Smooth muscle cell (in vitro differentiated cells): ENCODE results near the gene CLIP4. TPM values are rescaled to one million over a fixed set of nuclear protein-coding genes. Genes with fewer than 3 reads are reported as not detected.
A peak's percentile ranks its signal among the peaks of the same experiment; 100 is the strongest.

ENCODE experiments used
- DNase-seq: peaks from one replicate; lab custom pipeline; 2025; ENCODE audit not compliant: unreplicated experiment; lab: John Stamatoyannopoulos, UW
- H2AFZ ChIP-seq: fragments of 200-600 bp; sonication (generic); 2 replicates; pipeline ENCODE4 v1.6.0; 2016; ENCODE audit warnings: antibody characterized with exemption, low read depth, mild to moderate bottlenecking
- H3F3A ChIP-seq: fragments of 200-600 bp; sonication (generic); 2 replicates; pipeline ENCODE4 v1.6.0; 2017; ENCODE audit warnings: antibody characterized with exemption, low read depth
- H3K27ac ChIP-seq: fragments of 200-600 bp; sonication (generic); 2 replicates; pipeline ENCODE4 v1.5.1; 2016; ENCODE audit warnings: low read depth, mild to moderate bottlenecking
- H3K27me3 ChIP-seq: fragments of 200-600 bp; sonication (generic); 2 replicates; pipeline ENCODE4 v1.6.1; 2016; ENCODE audit warnings: low read depth, mild to moderate bottlenecking
- H3K36me3 ChIP-seq: fragments of 200-600 bp; sonication (generic); 2 replicates; pipeline ENCODE4 v1.5.1; 2016; ENCODE audit warnings: low read depth
- H3K4me1 ChIP-seq: fragments of 200-600 bp; sonication (generic); 2 replicates; pipeline ENCODE4 v1.5.1; 2016; ENCODE audit warnings: low read depth
- H3K4me2 ChIP-seq: fragments of 200-600 bp; sonication (generic); 2 replicates; pipeline ENCODE4 v1.6.0; 2016; ENCODE audit warnings: mild to moderate bottlenecking
- H3K4me3 ChIP-seq: fragments of 200-600 bp; sonication (generic); 2 replicates; pipeline ENCODE4 v1.5.1; 2016; ENCODE audit warnings: mild to moderate bottlenecking
- H3K79me2 ChIP-seq: fragments of 200-600 bp; sonication (generic); 2 replicates; pipeline ENCODE4 v1.6.0; 2016; ENCODE audit warnings: low read depth, mild to moderate bottlenecking
- H3K9ac ChIP-seq: fragments of 200-600 bp; sonication (generic); 2 replicates; pipeline ENCODE4 v1.6.0; 2016; ENCODE audit warnings: low read depth
- H3K9me3 ChIP-seq: fragments of 200-600 bp; sonication (generic); replicated peaks from 2 replicates; pipeline ENCODE4 v1.5.1; 2016; ENCODE audit warnings: low read depth
- H4K20me1 ChIP-seq: fragments of 200-600 bp; sonication (generic); 2 replicates; pipeline ENCODE4 v1.6.0; 2016; ENCODE audit warnings: low read depth
- CTCF ChIP-seq: fragments of 200-600 bp; sonication (generic); IDR thresholded peaks from 2 replicates; pipeline ENCODE4 v1.5.1; 2017; ENCODE audit warnings: borderline replicate concordance, mild to moderate bottlenecking, antibody characterized with exemption; ENCODE audit not compliant: insufficient read depth, poor library complexity, severe bottlenecking
- WGBS: methylation state at CpG from one replicate; pipeline ENCODE4 v1.1.7; 2016; ENCODE audit warnings: low lambda C conversion rate; 5-methylcytosine and 5-hydroxymethylcytosine counted together
- polyA plus RNA-seq: library from polyadenylated mRNA; unstranded; fragments of >200 nt; fragmentation: Nextera tagmentation; extraction: Ambion mirVana; gene quantifications from 2 replicates; pipeline ENCODE4 v1.2.1, GENCODE V29; 2016
- total RNA-seq: library from RNA; depleted of rRNA; stranded (reverse); fragments of >200 nt; gene quantifications from 2 replicates; pipeline ENCODE4 v1.2.3, GENCODE V29; 2014

CLIP4 gene
- total and polyA plus RNA-seq, 2 experiments from 2014 or later: 5.7 to 18.9 TPM

- Histone ChIP-seq H3K4me1 (peaks cover 21% of the 10 kb centered on the region), H4K20me1 (no peaks in the 10 kb centered on the region), H3F3A (no peaks in the 10 kb centered on the region), H3K27me3 (no peaks in the 10 kb centered on the region), H2AFZ (peak overlapping the region; percentile 39), H3K36me3 (no peaks in the 10 kb centered on the region), H3K4me3 (no peak overlapping the region), H3K9ac (no peak overlapping the region), H3K79me2 (no peaks in the 10 kb centered on the region), H3K9me3 (no peaks in the 10 kb centered on the region), H3K27ac (no peak overlapping the region), H3K4me2 (no peak overlapping the region)
- 71% methylated on average over 7 of the region's 7 CpGs for WGBS
- no peak for DNase-seq
- no peak for TF ChIP-seq CTCF
Measured at GRCh38 chr2:29068513-29068912, 46.7 kb upstream of the CLIP4 start.

GRCh38 chr2:29070526-29070925, 44.7 kb upstream of the CLIP4 start:
- Histone ChIP-seq H3F3A (no peaks in the 10 kb centered on the region), H4K20me1 (no peaks in the 10 kb centered on the region), H3K4me2 (no peak overlapping the region), H3K4me3 (no peak overlapping the region), H3K27me3 (no peaks in the 10 kb centered on the region), H3K27ac (no peak overlapping the region), H3K79me2 (no peaks in the 10 kb centered on the region), H3K4me1 (peaks cover 17% of the 10 kb centered on the region), H2AFZ (no peak overlapping the region), H3K9me3 (no peaks in the 10 kb centered on the region), H3K9ac (no peak overlapping the region), H3K36me3 (no peaks in the 10 kb centered on the region)
- TF ChIP-seq CTCF: no peak
- 89% methylated on average over 12 of the region's 12 CpGs for WGBS
- DNase-seq: no peak

GRCh38 chr2:29071032-29071975, 43.9 kb upstream of the CLIP4 start:
- Histone ChIP-seq H4K20me1 (no peaks in the 10 kb centered on the region), H3K27ac (no peak overlapping the region), H2AFZ (no peak overlapping the region), H3K4me2 (no peak overlapping the region), H3K9ac (no peak overlapping the region), H3K79me2 (no peaks in the 10 kb centered on the region), H3K36me3 (no peaks in the 10 kb centered on the region), H3F3A (no peaks in the 10 kb centered on the region), H3K4me1 (peaks cover 21% of the 10 kb centered on the region), H3K27me3 (no peaks in the 10 kb centered on the region), H3K9me3 (no peaks in the 10 kb centered on the region), H3K4me3 (no peak overlapping the region)
- DNase-seq: no peak
- no peak for TF ChIP-seq CTCF
- WGBS: 93% methylated on average over 18 of the region's 19 CpGs
